Left lung (tissue), 10 donors: ENCODE results near the gene ZDHHC23. TPM values are rescaled to one million over a fixed set of nuclear protein-coding genes. Genes with fewer than 3 reads are reported as not detected.
A peak's percentile ranks its signal among the peaks of the same experiment; 100 is the strongest.

Source experiments
- ATAC-seq: fragments of 200-7000 bp; cut with Tn5 transposase; one replicate; pipeline ENCODE4 v1.9.1; 2020; ENCODE audit warnings: moderate library complexity
- DNase-seq, 4 donors: peaks; one replicate each; pipeline ENCODE4 v3.0.0-alpha.2; 2013 to 2020
- H3K27ac ChIP-seq, 2 donors: fragments of 200-600 bp; sonication (generic) in 1 of 2; one replicate each; pipeline versions ENCODE4 v1.5.0 to v1.8.0; 2020 to 2021
- H3K27me3 ChIP-seq, 2 donors: fragments of 200-600 bp; sonication (generic) in 1 of 2; one replicate each; pipeline versions ENCODE4 v1.5.0 to v1.8.0; 2020 to 2021
- H3K36me3 ChIP-seq, 2 donors: fragments of 200-600 bp; sonication (generic) in 1 of 2; one replicate each; pipeline versions ENCODE4 v1.5.0 to v1.8.0; 2020 to 2021
- H3K4me1 ChIP-seq, 2 donors: fragments of 200-600 bp; one replicate each; pipeline ENCODE4 v1.8.0; 2021
- H3K4me3 ChIP-seq, 2 donors: fragments of 200-600 bp; sonication (generic) in 1 of 2; one replicate each; pipeline versions ENCODE4 v1.5.0 to v1.8.0; 2020 to 2021; ENCODE audit warnings: mild to moderate bottlenecking in 1 of 2
- H3K9me3 ChIP-seq, 2 donors: fragments of 200-600 bp; sonication (generic) in 1 of 2; one replicate each; pipeline versions ENCODE4 v1.5.0 to v1.8.0; 2020 to 2021
- CTCF ChIP-seq, 2 donors: fragments of 200-600 bp; sonication (generic) in 1 of 2; IDR thresholded peaks; one replicate each; pipeline versions ENCODE4 v1.5.0 to v1.8.0; 2021; ENCODE audit warnings: antibody characterized with exemption in 2 of 2
- intact Hi-C, 2 donors: fragments of 100-400 bp; cut with DNase I; formaldehyde crosslinking; loops; one replicate each; pipeline versions ENCODE4 v1.11.2 to v1.14.2; 2022
- polyA plus RNA-seq, 6 donors: library from polyadenylated mRNA; unstranded; fragments of 120-200 nt; gene quantifications; one replicate each; pipeline ENCODE4 v1.2.1, GENCODE V29; 2013; ENCODE audit not compliant: insufficient read length in 6 of 6
- total RNA-seq, 2 donors: library from RNA; stranded (reverse); fragmentation: NEBNext Ultra II Directional; extraction: Animal tissue kit (Norgen Biotek cat#: 25700); gene quantifications; one replicate each; pipeline ENCODE4 v1.2.1, GENCODE V29; 2021
- donor health status: DM: no; HTN: yes; CAD: no.
- donor health status: DM: no; HTN: no; CAD: no.

The ZDHHC23 gene
- total and polyA plus RNA-seq, 8 donors, result 6.3 to 11.2 (median 7.8) TPM

DNA sequence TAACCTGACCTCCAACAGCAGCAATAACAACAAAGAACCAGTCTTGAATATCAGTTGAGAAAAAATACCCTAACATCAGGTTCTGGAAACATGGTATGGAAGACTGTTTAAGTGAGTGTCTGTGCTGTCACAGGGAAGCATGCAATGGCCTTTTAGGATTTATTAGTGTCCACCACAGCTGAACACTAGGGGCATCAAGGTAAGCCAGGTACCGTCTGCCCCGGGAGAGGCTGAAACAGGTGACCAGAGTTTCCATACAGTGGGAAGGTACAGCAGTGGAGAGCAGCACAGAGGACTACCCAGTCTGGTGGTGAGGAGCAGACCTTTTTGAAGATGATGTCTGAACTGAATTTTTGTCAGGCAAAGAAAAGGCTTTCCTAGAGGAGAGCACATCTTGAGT lies 18.4 kb downstream of the ZDHHC23 start:
- H3K36me3 ChIP-seq, result no peaks in the 10 kb centered on the region
- H3K4me3 ChIP-seq, result no peak overlapping the region
- intact Hi-C loops, result no loop called here
- no peak for ATAC-seq
- no peaks in the 10 kb centered on the region for H3K4me1 ChIP-seq
- TF ChIP-seq CTCF (IDR thresholded peaks at IDR 0.05), result no peak
- no peaks in the 10 kb centered on the region for H3K27me3 ChIP-seq
- H3K27ac ChIP-seq, result no peak overlapping the region
- H3K9me3 ChIP-seq, result no peaks in the 10 kb centered on the region
- no peak for DNase-seq

GRCh38 chr3:113968986-113969385 lies 21.2 kb downstream of the ZDHHC23 start:
- H3K27ac ChIP-seq, result no peak overlapping the region
- DNase-seq (no peak), ATAC-seq (peak; percentile 53)
- no peak for TF ChIP-seq CTCF (IDR thresholded peaks at IDR 0.05)
- peaks cover 0 to 15% of the 10 kb centered on the region in 2 donors for H3K9me3 ChIP-seq
- H3K27me3 ChIP-seq, result no peaks in the 10 kb centered on the region
- intact Hi-C loops, result no loop called here
- no peaks in the 10 kb centered on the region for H3K4me1 ChIP-seq
- H3K4me3 ChIP-seq, result no peak overlapping the region
- H3K36me3 ChIP-seq, result no peaks in the 10 kb centered on the region

DNA sequence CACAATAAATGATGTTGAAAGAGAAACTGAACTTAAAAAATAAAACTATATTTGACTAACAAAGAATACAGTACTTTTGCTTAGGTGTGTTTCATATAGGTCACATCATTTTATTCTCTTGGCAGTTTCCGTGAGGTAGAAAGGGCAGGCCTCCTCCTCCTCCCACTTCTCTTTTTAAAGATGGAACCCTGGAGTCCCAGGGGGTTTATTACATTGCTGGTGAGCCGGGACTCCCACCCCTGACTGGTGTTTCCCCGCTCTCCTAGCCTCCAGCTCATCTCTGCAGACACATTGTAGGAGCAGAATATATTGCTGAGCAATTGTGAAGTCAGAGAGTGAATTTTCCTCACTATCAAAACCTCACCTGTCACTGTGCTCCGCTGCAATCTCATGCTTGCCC lies 30.0 kb downstream of the ZDHHC23 start:
- Histone ChIP-seq H3K27me3 (no peaks in the 10 kb centered on the region), H3K36me3 (peaks cover 0 to 16% of the 10 kb centered on the region in 2 donors), H3K9me3 (peaks cover 0 to 18% of the 10 kb centered on the region in 2 donors), H3K27ac (no peak overlapping the region), H3K4me1 (no peaks in the 10 kb centered on the region), H3K4me3 (no peak overlapping the region)
- intact Hi-C loops, result no loop called here
- no peak for TF ChIP-seq CTCF (IDR thresholded peaks at IDR 0.05)
- DNase-seq (no peak), ATAC-seq (no peak)

DNA sequence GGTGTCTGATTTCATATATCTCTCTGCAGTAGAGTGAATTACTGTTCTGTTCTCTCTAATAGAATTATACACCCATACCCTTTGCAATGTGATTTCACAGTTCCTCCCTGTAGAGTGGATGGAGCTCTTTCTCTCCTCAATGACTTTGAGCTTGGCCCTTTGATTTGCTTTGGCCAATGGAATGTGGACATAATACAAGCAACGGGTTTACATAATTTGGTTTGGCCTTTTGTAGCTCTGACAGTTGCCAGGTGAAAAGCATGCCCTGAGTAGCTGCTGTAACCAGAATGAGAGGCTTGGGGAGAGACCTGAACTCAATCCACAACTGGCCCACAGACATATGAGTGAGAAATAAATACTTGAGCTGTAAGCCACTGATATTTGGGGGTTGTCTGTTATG lies 32.1 kb downstream of the ZDHHC23 start:
- H3K4me3 ChIP-seq, result no peak overlapping the region
- H3K4me1 ChIP-seq, result no peaks in the 10 kb centered on the region
- DNase-seq (no peak), ATAC-seq (no peak)
- peaks cover 0 to 11% of the 10 kb centered on the region in 2 donors for H3K36me3 ChIP-seq
- no peak for TF ChIP-seq CTCF (IDR thresholded peaks at IDR 0.05)
- intact Hi-C loops, result no loop called here
- H3K27ac ChIP-seq, result no peak overlapping the region
- no peaks in the 10 kb centered on the region for H3K9me3 ChIP-seq
- no peaks in the 10 kb centered on the region for H3K27me3 ChIP-seq

GRCh38 chr3:113981803-113982202 lies 34.0 kb downstream of the ZDHHC23 start:
- no peak for TF ChIP-seq CTCF (IDR thresholded peaks at IDR 0.05)
- no peak overlapping the region for H3K27ac ChIP-seq
- H3K4me1 ChIP-seq, result no peaks in the 10 kb centered on the region
- intact Hi-C loops, result no loop called here
- no peak overlapping the region for H3K4me3 ChIP-seq
- peaks cover 0 to 11% of the 10 kb centered on the region in 2 donors for H3K36me3 ChIP-seq
- H3K9me3 ChIP-seq, result no peaks in the 10 kb centered on the region
- no peak for ATAC-seq
- H3K27me3 ChIP-seq, result no peaks in the 10 kb centered on the region
- no peak for DNase-seq
